ENCODE measurements around the gene INS.
"Not testable (repeated sequence)": the region's sequence is repeated elsewhere in the genome, so short reads cannot be mapped to it uniquely, and the experiment has no call there.

Gene INS

DNA sequence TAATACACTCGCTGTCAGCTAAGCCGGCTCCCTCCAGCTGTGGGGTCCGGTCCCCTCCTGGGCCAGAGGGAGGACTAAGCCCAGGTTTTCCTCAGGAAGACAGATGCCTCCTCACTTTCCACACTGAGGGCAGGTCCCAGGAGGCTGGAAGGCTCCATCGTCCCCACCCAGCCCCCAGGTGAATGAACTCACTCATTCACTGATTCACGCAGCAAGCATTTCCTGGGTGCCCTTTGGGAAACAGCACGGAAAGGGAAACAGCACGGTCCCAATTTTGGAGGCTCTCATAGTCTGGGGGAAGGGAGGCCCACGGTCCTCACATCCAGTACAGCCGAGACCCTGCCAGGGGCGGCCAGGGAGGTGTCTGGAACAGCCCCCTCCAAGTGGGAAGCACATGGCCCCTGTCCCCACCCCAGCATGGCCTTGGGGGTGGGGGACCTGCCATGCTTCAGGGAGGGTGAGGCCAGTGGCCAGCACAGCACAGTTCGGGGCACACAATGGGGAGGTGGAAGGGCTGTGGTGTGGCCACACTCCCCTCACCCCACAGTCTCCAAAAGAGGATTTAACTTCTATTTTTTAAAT lies 19.9 kb upstream of the INS start:
- no peak for DNase-seq

DNA sequence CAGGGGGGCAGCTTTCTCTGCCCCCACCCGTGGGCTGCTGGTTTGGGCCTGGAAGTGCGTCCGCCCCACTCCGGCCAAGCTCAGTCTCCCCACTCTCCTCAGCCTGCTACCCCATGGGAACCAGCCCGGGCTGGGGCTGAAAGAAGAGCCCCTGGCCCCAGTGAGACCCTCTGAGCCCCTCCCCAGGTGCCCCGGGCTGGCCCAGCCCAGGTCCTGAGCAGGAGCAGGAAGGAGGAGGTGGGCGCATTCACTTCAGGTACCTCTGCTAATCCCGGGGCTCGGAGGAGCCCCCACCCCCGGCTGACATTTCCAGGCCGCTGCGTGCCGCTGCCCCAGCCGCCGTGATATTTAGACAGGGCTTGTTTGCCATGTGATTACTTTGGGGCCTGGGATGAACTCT lies 19.3 kb upstream of the INS start:
- DNase-seq, result no peak

DNA sequence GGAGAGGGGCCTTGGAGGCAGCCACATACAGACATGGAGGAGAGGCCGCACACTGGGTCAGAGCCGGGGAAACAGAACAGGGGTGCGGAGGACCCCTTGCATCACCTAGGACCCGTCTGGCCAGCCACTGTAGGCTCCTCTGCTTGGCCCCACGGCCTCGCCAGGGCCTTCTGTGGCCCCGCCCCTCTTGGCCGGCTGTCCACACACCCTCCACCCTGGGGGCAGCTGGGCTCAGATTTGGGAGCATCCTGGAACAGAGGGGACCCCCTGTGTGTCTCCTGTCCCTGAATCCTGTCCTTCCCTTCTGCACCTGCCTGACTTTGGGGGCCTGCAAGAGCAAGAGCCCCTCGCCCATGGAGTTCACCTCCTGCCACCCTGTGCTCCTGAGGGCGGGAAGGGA lies 18.5 kb upstream of the INS start:
- DNase-seq, result no peak

DNA sequence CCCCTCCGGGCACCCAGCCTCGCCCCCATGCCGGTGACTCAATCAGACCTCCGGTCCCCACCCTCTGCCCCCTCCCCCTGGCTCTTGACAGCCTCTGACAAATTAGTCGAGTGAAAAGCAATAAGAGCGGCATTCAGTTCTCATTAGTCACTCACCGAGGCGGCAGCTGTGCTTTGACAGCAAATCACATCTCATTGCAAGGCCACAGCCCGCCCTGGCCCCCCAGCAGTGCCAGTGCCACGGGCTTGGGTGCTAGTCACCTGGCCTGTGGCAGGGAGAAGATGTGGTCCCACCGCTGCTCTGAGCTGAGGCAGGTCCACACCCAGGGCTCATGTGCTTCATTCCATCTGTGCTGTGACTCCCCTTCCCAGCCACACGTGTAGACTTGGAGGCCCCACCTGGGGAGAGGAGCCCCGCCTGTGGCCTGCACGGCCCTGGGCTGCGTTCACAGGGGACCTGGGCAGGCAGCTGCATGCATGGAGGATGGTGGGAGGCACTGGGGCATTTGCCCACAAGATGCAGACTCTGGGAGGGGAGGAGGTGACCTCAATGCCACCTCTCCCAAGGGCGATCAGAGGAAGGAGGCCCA lies 18.0 kb upstream of the INS start:
- peak; percentile 38 for DNase-seq

DNA sequence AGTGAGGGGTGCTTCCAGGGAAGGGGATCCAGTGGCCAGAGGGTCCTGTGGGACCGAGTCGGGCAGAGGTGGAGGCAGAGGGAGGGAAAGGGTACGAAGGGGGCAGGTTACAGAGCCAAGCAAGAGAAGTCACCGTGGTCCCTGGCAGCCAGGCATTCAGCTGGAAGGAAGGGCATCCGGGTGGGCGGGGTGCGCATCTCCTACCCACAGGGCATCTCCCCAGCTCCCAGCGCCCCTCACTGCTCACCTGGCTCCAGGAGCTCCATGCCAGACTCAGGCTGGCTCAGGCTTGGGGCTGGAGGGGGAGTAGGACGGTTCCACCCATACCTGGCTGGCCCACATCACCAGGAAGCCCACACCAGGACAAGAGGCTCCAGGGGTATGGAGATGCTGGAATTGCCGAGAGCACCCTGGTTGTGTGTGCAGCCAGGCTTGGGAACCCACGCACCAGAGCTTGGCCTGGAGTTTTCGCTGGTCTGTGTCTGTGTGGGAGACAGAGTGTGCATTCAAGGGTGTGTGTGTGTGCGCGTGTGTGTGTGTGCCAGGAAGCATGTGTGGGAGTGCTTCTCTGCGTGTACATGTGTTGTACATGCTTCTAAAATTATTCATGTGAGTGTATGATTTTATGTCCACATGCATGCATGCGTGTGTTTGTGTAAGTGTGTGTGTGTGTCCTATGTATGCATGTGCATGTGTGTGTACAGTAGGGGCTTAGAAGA lies 17.2 kb upstream of the INS start:
- not testable (repeated sequence) for DNase-seq

DNA sequence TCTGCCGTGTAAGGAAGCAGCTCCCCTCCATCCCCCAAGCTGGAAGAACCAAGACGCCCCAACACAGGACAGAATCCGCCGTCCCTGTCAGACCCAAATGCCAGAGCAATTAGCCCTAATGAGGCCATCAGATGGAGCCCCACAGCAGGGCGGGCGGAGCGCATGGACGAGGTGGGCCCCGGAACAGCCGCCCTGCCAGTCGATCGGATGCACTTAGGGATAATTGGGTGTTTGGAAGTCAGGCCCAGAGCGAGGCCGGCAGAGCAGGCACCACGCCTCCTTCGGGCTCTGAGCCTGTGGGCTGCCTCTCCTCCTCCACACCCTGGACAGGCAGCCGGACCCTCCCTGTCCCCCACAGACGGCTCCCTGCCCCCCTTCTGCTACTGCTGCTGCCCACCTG lies 16.1 kb upstream of the INS start:
- peak; percentile 22 for DNase-seq

DNA sequence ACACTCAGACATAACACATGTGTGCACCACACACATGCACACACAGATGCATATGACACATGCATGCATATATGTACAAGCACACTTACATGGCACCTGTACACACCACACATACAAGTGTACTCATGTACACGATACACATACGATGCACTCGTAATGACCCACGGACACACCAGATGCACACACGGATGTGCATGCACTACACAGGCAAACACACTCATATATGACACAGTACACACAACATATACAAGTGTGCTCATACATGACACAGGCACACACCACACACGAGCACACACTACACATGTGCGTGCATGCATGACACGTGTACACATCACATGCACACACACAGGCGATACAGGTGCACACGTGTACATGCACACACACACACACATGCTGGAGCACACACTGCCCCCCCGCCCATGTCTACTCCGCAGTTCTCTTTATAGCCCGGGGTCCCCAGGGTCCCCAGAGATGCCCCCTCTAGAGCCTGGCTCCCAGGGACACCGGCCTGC lies 15.4 kb upstream of the INS start:
- no peak for DNase-seq

DNA sequence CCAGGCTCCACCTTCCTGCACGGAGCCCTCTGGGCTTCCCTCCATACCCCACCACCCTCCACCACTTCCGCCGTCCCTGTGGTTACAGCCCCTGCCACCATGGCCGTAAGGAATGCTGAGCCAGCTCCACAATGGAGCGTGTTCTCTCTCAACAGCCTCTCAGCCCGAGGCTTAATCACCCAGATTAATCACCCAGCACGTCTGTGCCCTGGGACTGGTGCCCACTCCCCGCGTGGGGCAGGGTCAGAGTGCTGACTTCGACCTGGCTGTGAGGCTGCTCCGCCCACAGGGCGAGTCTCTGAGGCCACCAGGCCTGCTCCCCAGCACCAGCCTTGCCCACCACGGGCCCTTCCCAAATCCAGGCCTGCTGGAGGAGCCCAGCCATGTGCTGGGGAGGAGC lies 14.7 kb upstream of the INS start:
- no peak for DNase-seq

DNA sequence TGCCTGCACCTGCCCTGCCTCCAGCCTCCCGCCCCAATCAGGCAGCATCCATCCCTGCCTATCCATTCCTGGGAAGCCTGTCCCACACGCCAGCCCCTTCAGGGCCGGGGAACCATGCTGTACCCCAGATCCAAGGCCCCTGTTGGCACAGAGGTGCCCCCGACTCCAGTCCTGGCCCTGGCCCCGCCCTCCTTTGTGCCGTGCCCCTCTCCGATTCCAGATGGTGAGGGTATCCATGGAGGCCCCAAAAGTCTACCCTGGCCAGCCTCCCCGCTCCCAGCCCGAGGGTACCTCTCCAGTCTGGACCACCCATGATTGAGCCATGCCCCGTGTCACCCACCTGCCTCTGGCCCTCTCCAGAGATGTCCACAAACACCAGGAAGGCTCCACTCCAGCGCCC lies 13.4 kb upstream of the INS start:
- no peak for DNase-seq

DNA sequence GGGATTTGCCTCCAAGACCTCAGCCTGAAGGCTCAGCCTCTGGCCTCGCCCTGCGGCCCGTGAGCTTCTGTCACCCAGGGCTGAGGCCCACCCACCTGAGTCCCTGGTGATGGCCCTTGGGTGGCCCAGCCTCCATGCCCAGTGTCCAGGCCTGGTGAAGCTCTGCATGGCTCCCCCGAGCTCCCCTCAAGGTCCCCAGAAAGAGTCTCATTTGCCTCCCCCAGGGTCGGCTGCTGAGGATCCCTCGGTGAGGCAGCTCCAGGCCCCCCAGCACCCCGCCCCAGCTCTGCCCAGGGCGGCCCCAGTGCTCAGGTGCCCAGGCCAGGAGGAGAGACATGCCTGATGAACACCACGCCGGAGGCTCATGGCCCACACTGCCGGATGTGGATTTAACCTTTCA lies 12.8 kb upstream of the INS start:
- DNase-seq, result no peak

DNA sequence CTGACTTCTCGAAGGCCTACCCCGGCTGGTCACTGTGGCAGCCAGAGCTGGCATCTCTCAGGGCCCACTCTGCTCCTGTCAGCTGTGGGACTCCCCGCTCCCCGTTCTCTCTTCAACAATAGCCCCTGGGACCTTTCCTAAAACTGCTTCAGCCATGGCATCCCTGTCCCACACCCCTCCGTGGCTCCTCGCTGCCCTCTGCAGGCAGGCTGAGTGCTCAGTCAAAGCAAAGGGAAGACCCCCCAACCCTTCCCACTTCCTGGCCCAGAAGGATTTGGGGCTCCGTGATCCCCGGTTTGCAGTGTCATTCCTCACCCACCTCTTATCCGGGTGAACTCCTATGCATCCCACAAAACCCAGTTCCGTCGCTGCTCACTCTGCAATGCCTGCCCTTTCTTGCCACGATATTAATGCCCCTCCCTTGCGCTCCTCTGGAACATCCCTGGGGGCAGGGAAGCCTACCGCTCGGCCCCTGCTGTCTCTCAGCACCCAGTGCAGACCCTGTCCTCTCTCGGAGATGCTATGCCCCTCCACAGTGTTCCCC lies 12.2 kb upstream of the INS start:
- DNase-seq, result no peak

DNA sequence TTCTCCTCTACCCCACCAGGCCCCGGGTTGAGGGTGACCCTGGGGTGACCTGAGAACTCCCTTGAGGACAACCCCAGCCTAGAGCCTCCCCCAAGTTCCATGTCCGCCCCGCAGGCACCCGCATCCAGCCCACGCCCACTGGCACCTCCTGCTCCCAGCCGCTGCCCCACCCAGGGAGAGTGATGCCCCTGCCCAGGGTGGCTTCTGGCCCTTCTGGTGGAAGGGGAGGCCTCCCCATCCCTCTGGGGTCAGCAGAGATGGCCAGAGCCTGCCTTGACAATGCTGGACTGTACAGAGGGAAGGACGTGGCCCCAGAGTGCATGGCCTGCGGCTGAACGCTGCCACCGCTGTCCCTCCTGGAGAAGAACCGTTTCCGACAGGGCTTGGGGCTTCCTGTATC lies 11.7 kb upstream of the INS start:
- no peak for DNase-seq

DNA sequence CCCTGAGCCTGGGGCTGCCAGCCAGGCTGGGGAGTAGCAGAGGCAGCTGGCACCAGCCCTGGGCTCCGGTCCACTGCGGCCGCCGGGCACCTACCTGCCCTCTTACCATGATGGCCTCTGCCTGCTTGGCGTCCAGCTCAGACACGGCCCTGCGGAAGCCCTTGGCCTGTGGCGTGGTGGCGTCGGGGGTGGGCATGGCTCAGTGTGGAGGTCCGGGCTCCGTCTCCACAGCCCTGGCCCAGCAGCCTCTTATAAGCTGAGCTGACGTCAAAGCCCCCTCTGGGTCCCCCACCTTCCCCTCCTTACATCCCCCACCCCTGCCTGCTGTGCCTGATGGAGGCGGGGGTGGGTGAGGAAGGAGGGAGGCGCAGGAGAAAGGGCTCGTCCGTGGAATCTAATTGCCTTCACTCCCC lies 10.6 kb upstream of the INS start, which contains the start of gene TH:
TSS of gene TH (minus strand) at position 225 of the 413 bp plus-strand sequence. CDS start at position 196, 29 bp downstream.
- DNase-seq, result no peak

DNA sequence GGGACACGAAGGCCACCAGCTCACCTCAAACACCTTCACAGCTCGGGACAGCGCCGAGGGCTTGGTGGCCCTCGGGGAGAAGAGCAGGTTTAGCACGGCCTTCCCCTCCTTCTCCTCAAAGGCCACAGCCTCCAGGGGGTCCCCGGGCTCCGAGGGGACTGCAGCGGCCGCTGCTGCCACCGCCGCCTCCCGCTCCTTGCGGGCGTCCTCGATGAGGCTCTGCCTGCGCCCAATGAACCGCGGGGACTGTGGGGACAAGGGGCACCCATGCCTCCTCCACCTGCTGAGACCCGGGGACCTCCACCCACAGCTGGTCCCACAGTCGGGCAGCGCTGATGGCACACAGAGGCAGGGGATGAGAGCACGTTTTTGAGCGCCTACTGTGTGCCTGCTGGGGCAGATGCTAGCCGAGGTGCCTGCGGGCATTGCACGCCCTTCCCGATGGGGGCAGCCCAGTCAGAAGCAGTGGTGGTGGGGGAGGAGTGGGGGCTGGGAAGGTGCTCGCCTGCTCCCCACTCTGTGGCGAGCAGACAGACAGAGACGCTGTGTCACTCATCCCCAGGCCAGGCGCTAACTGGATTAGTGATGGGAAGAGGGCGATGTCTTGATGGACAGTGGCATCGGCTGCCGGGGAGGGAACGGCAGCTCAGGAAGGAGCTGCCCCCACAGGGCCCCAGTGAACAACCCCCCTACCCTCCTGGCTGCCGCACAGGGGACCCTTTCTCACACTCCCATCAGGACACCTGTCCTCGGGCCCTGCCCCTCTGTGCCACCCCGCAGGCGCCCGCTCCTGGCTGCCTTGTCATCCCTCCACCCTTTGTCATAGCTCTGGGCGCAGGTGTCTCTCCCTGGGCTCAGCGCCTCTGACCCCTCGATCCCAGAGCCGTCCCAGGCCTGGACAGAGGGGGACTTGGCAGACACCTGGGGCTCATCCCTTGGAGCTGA lies 8.9 kb upstream of the INS start:
- no peak for DNase-seq

DNA sequence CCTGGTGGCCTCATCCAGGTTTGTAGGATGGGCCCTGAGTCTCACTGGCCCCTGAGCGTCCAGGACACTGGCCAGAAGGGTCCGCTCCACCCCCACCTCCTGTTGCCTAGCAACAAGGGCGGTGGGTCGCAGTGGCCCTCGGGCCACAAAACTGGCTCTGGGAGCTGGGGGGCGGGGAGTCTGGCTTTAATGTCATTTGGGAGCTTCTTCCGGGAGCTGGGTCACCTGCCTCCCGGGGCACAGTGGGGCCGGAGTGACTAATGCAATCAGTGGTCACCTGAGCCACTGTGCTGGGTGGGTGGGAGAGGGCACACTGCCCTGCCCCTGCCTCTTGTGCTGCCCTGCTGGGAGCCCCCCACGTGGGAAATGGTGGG lies 8.0 kb upstream of the INS start:
- no peak for DNase-seq

DNA sequence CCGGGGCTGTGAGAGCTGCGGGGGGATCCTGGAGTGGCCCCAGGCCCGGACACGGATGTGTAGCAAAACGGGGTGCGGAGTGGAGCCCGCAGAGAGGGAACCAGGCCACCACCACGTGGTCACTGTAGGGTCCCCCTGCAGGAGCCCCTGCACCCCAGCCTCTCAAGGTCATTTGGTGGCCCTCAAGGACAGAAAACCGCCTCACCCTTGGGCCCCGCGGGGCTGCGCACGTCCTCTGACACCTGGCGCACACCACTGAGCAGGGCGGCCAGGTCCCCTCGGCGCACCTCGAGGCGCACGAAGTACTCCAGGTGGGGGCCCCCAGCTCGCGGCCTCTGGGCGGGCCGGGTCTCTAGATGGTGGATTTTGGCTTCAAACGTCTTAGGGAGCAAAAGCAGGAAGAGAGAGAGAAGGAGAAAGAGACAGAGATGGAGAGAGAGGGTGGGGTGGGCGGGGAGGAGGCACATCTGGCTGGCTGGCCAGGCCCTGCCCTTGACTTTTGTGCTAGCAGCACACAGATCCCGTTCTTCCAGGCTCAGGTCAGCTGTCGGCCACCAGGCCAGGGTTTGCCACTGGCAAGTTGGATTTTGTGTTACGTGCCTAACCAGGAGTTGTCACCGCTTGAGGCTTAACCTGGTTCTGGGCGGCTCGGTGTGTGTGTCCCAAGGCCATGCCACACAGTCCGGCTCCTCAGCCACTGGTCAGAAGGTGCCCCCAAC lies 7.4 kb upstream of the INS start:
- no peak for DNase-seq

DNA sequence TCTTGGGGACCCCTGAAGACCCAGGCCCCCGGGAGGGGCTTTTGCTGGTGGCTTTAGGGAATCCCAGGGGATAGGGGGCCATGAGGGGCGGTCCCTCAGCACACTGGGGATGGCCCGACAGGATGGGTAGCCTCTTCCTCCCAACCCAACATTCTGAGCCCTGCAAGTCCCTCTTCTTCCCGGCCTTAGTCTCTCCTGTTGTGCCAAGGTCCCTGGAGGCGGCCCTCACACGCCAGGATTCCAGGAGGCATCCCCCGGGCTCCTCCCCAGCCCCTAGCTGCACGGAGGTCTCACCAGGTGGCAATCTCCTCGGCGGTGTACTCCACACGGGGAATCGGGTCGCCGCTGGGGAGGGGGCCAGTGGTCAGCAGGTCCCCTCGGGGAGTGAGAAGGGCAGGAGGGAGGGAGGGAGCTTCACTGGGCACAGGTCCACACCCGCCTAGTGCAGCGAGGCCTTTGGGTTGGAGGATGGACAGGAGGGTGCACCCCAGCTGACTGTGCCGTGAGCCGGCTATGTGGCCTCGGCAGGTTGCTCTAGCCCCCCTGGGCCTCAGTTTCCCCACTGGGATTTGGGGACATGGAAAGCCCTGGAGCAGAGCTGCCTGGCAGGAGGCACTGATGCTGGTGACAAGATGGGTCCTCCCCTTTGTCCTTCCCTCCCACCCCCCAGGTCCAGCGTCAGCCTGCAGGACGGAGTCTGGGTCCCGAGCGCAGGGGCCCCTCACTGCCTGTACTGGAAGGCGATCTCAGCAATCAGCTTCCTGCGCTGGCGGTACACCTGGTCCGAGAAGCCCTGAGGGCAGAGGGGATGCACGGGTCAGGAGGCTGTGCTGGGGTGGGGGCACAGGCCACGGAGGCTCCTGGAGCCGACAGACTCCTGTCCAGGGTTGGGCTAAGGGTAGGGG lies 6.4 kb upstream of the INS start:
- no peak for DNase-seq

DNA sequence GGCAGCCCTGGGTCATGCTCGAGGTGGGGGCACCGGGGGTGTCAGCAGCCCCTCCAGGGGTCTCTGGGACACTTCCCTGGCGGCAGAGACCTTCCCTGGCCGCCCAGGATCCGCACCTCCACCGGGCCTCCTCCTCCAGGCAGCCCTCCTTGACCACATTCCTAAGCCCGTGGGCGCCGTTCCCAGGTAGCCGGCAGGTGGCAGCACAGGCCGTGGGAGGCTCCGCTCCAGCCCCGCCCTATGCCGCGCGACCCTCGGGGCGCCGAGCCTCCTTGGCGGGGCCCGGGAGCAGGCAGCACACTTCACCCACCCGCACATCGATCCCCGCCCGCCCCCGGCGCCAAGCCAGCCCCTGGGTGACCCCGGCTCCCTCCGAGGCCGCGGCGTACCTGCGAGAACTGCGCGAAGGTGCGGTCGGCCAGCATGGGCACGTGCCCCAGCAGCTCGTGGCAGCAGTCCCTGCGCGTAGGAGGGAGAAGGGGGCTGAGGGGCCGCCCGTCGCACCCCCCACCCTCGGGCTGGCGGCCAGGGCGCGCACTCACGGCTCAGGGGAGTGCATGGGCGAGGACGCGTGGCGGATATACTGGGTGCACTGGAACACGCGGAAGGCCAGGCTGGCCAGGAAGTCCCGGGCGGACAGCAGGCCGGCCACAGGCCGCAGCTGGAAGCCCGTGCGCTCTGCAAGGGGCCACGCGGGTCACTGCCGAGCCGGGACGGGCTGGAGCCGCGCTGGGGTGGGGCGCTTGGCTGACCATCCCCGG lies 5.3 kb upstream of the INS start:
- peak; percentile 41 for DNase-seq

DNA sequence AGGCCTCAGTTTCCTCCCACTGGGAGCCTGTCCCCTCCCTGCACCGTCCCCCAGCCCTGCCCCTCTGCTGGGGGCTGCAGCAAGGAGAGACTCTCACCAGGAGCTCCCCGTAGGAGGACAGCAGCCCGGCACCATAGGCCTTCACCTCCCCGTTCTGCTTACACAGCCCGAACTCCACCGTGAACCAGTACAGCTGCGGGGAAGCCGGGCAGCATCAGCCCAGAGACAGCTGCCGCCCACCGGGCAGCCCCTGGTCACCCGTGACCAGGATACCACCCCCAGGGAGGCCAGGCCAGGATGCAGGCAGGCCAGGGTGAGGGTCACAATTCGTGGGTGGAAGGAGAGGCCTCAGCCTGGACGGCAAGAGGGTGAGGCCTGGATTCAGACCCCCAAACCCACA lies 4.6 kb upstream of the INS start:
- no peak for DNase-seq

DNA sequence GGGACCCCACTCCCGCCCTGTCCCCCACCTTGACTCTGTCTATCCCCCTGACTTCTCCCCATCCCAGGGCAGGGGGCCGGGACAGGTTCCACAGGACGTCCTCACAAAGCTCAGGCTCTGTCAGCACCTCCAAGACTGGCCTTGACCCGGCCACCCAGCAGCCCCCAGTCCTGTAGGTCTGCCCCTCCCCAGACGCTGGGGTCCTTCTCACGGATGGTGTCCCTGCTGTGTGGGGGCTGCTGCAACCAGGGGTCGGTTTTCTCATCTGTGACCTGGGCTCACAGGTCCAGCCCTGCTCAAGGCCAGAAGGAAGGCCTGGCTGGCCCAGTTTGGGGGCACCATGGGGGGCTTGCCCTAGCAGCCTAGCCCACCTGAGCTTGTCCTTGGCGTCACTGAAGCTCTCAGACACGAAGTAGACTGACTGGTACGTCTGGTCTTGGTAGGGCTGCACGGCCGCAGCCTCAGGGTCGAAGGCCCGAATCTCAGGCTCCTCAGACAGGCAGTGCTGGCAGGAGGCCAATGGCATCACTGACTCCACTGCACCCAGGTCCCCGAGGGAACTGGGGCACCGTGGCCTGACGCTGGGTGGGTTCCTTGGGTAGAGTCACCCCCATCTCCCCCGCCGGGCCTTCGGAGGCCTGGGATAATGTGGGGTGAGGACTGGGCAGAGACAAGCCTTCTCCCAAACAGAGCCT lies 4.0 kb upstream of the INS start:
- no peak for DNase-seq
